MM.1S (cell line): ENCODE data around the gene FAM120A.

ENCODE experiments used
- DNase-seq: peaks from one replicate; pipeline ENCODE4 v3.0.0-alpha.2; 2015
- H2AFZ ChIP-seq: fragments of 300-600 bp; sonication (generic); 2 replicates; pipeline ENCODE4 v1.6.0; 2016; ENCODE audit warnings: antibody characterized with exemption, low read length
- H3F3A ChIP-seq: fragments of 300-600 bp; sonication (generic); 2 replicates; pipeline ENCODE4 v1.6.1; 2016; ENCODE audit warnings: mild to moderate bottlenecking, antibody characterized with exemption, low read length, moderate library complexity, mixed read lengths; ENCODE audit not compliant: insufficient read depth
- H3K27ac ChIP-seq: fragments of 300-600 bp; sonication (generic); 2 replicates; pipeline ENCODE4 v1.5.1; 2016; ENCODE audit warnings: mild to moderate bottlenecking, low read length
- H3K27me3 ChIP-seq: fragments of 300-600 bp; sonication (generic); replicated peaks from 2 replicates; pipeline ENCODE4 v1.6.0; 2016; ENCODE audit warnings: low read length; ENCODE audit not compliant: insufficient read depth
- H3K36me3 ChIP-seq: fragments of 300-600 bp; sonication (generic); replicated peaks from 2 replicates; pipeline ENCODE4 v1.6.1; 2016; ENCODE audit warnings: mild to moderate bottlenecking, low read length, mixed read lengths; ENCODE audit not compliant: insufficient read depth
- H3K4me1 ChIP-seq: fragments of 300-600 bp; sonication (generic); 2 replicates; pipeline ENCODE4 v1.6.1; 2016; ENCODE audit warnings: low read length, mixed read lengths
- H3K4me2 ChIP-seq: fragments of 300-600 bp; sonication (generic); 2 replicates; pipeline ENCODE4 v1.6.0; 2016; ENCODE audit warnings: low read depth, low read length
- H3K4me3 ChIP-seq: fragments of 300-600 bp; sonication (generic); 2 replicates; pipeline ENCODE4 v1.5.1; 2016; ENCODE audit warnings: low read length, mixed read lengths
- H3K79me2 ChIP-seq: fragments of 300-600 bp; sonication (generic); 2 replicates; pipeline ENCODE4 v1.6.1; 2016; ENCODE audit warnings: mixed run types, low read length, mixed read lengths
- H3K9ac ChIP-seq: fragments of 300-600 bp; sonication (generic); 2 replicates; pipeline ENCODE4 v1.6.1; 2016; ENCODE audit warnings: low read length, mixed read lengths
- H3K9me2 ChIP-seq: fragments of 300-600 bp; sonication (generic); replicated peaks from 2 replicates; pipeline ENCODE4 v1.6.1; 2016; ENCODE audit warnings: mild to moderate bottlenecking, low read length, mixed read lengths; ENCODE audit not compliant: insufficient read depth
- H3K9me3 ChIP-seq: fragments of 300-600 bp; sonication (generic); replicated peaks from 2 replicates; pipeline ENCODE4 v1.6.1; 2016; ENCODE audit warnings: mild to moderate bottlenecking, low read length, mixed read lengths; ENCODE audit not compliant: insufficient read depth
- H4K20me1 ChIP-seq: fragments of 300-600 bp; sonication (generic); 2 replicates; pipeline ENCODE4 v1.6.1; 2016; ENCODE audit warnings: mild to moderate bottlenecking, low read length, moderate library complexity, mixed read lengths; ENCODE audit not compliant: insufficient read depth
- CTCF ChIP-seq: fragments of 300-600 bp; sonication (generic); IDR thresholded peaks from 2 replicates; pipeline ENCODE4 v1.5.1; 2016; ENCODE audit warnings: antibody characterized with exemption, low read length, mixed read lengths
- EZH2 ChIP-seq: fragments of 300-600 bp; sonication (generic); optimal IDR thresholded peaks from 2 replicates; pipeline ENCODE3; 2017; ENCODE audit warnings: low read depth, mild to moderate bottlenecking, antibody characterized with exemption, low read length, mixed read lengths
- EZH2phosphoT487 ChIP-seq: fragments of 300-600 bp; sonication (generic); IDR thresholded peaks from 2 replicates; pipeline ENCODE4 v1.6.1; 2018; ENCODE audit warnings: antibody characterized with exemption, low read length

Gene FAM120A

GRCh38 chr9:93466416-93467061 lies 15.1 kb downstream of the FAM120A start:
- Histone ChIP-seq H3K4me2 (no peak overlapping the region), H3K9ac (no peak overlapping the region), H3K4me3 (no peak overlapping the region), H3K9me2 (no peaks in the 10 kb centered on the region), H4K20me1 (peaks cover 37% of the 10 kb centered on the region), H3F3A (no peaks in the 10 kb centered on the region), H3K27me3 (no peaks in the 10 kb centered on the region), H3K79me2 (peaks cover 100% of the 10 kb centered on the region), H2AFZ (no peak overlapping the region), H3K27ac (no peak overlapping the region), H3K4me1 (peaks cover 52% of the 10 kb centered on the region), H3K9me3 (no peaks in the 10 kb centered on the region), H3K36me3 (peaks cover 5% of the 10 kb centered on the region; the same call in 1 of the 2 replicates)
- no peak for DNase-seq
- no peak for TF ChIP-seq CTCF
- TF ChIP-seq EZH2: no peak
- TF ChIP-seq EZH2phosphoT487: no peak

- Histone ChIP-seq H3K9me3 (no peaks in the 10 kb centered on the region), H3K4me3 (no peak overlapping the region), H3F3A (no peaks in the 10 kb centered on the region), H3K9me2 (no peaks in the 10 kb centered on the region), H3K79me2 (peaks cover 100% of the 10 kb centered on the region), H3K4me2 (no peak overlapping the region), H3K36me3 (peaks cover 5% of the 10 kb centered on the region; the same call in 1 of the 2 replicates), H3K27ac (no peak overlapping the region), H3K9ac (no peak overlapping the region), H3K27me3 (no peaks in the 10 kb centered on the region), H4K20me1 (peaks cover 37% of the 10 kb centered on the region), H3K4me1 (peaks cover 52% of the 10 kb centered on the region), H2AFZ (no peak overlapping the region)
- TF ChIP-seq CTCF: no peak
- no peak for TF ChIP-seq EZH2
- no peak for TF ChIP-seq EZH2phosphoT487
- DNase-seq: no peak
Observed at GRCh38 chr9:93467062-93467416, 15.6 kb downstream of the FAM120A start.

- DNase-seq: no peak
- H3F3A ChIP-seq: no peaks in the 10 kb centered on the region
- no peaks in the 10 kb centered on the region for H3K27me3 ChIP-seq
- H3K9me3 ChIP-seq: no peaks in the 10 kb centered on the region
- H3K4me3 ChIP-seq: no peak overlapping the region
- TF ChIP-seq CTCF (no peak), EZH2phosphoT487 (no peak), EZH2 (no peak)
- no peak overlapping the region for H3K4me2 ChIP-seq
- no peak overlapping the region for H3K27ac ChIP-seq
- peaks cover 37% of the 10 kb centered on the region for H4K20me1 ChIP-seq
- H2AFZ ChIP-seq: no peak overlapping the region
- H3K9ac ChIP-seq: no peak overlapping the region
- peaks cover 52% of the 10 kb centered on the region for H3K4me1 ChIP-seq
- peaks cover 8% of the 10 kb centered on the region; the same call in 1 of the 2 replicates for H3K36me3 ChIP-seq
- no peaks in the 10 kb centered on the region for H3K9me2 ChIP-seq
- H3K79me2 ChIP-seq: peaks cover 100% of the 10 kb centered on the region
Observed at GRCh38 chr9:93467462-93467861, 16.0 kb downstream of the FAM120A start.
